HG02759 (cell line): ENCODE data around the gene POMT1.
"Not testable (repeated sequence)": the region's sequence is repeated elsewhere in the genome, so short reads cannot be mapped to it uniquely, and the experiment has no call there.

ENCODE experiments used
- ATAC-seq: cut with Tn5 transposase; IDR thresholded peaks from one replicate; pipeline ENCODE4 v1.9.1; 2021; ENCODE audit warnings: mild to moderate bottlenecking, moderate library complexity; ENCODE audit not compliant: unreplicated experiment

The POMT1 gene

DNA sequence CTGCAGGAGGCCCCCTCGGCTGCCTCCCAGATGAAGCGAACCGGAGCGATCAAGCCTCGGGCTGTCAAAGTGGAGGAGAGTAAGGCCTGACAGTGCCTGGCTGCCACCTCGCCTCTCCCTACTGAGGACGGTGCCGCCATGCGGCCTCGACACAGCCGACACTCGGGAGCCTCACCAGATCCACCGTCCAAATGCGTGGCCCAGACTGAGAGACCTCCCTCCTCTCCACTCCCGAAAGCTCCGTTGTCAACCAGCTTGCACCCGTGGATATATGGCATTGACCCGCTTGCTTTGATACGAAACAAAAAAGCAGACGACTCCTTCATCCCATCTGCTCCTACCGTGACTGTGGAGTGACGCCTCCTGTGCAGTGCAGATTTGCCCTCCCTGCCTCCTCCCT, 6.9 kb upstream of the POMT1 start:
- ATAC-seq: no peak

DNA sequence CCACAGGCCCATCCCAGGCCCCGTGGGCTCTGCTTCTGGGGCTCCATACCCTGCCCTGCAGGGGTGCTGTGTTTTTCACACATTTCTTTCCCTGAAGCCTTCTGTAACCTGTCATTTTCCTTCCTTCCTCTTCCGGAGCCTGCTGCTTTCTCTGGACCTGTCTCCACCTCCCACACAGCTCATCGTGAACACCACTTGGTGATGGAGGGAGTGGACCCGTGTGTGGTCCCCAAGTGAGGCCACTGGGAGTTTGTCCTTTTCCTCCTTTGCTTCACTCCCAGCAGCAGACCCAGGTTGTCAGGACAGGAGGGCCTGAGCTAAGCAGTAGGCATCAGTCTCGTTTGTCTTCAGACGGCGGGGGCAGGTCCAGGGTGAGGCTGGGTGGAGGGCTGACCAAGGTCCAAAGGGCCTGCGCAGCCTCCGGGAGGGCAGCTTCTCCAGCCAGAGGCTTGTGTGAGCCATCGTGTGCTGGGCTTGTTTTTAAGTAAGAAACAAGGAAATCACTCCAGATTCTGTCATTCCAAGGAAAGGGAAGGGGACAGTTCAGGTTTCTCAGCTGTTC, 5.8 kb upstream of the POMT1 start:
- no peak for ATAC-seq

DNA sequence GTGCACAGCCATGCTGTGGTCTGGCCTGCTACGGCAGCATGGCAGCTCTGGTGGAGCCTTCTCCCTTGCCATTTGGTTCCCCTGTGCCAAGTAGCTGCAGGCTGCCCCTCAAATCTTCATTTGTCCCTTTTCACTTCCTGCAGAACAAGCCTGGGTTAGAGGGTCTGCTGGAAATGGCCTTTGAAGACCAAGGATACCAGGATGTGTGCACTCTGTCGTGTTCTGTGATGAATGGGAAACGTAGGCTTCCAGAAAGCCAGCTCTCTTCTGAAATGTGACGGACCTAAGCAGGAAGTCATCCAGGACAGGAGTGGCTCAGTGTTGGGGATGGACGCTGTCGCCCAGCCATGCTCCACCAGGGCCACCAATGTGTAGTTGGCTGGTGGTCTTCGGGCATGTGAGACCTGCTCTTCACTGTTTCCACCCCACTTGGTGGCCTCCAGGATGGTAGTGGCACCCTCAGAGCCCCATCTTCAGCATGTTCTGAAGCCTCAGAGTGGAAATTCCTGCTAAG, 3.4 kb upstream of the POMT1 start:
- no peak for ATAC-seq

DNA sequence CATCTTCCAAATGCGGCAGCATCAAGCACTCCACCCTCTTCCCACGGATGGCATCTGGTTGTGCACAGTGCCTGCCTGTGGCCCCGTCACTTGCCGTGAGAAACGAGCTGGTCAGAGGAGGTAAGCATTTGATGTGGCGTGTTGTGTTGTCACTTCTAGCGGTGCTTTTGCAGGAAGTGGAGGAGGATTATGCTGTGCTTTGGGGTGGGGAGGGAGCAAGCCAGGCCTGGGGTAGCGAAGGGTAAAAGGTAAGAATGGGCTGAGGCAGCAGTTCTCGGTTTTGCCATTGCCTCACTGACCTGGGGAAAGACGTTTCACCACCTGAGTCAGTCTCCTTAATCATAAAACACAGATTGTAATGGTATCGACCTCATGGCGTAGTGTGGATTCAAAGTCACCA, 2.3 kb upstream of the POMT1 start:
- no peak for ATAC-seq

DNA sequence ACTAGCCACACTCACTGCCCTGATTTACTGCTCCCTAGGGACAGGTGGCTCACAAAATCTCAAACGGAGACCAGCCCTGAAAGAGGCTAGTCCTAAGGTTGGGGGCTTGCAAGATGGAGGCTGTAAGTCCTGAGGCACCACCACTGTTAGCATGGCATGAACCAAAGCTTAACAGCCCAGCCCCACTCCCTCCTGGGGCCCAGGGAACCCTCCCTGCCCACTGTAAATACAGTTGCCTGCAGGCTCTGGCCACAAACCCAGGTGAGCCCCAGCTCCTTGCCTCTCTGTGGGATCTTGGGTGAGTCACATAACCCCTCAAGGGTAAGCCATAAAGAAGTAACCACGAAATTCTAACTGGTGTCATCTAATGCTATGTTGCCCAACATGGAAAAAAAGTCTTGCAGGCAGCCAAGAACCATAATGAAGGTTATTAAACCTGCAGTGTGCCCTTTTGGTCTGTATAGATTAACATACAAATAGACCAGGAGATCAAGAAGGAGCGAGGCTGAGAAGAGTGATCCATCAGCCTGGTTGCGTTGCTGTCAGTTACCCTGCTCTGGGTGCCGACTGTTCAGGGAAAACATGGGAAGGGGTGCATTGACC, 1.7 kb upstream of the POMT1 start:
- no peak for ATAC-seq

DNA sequence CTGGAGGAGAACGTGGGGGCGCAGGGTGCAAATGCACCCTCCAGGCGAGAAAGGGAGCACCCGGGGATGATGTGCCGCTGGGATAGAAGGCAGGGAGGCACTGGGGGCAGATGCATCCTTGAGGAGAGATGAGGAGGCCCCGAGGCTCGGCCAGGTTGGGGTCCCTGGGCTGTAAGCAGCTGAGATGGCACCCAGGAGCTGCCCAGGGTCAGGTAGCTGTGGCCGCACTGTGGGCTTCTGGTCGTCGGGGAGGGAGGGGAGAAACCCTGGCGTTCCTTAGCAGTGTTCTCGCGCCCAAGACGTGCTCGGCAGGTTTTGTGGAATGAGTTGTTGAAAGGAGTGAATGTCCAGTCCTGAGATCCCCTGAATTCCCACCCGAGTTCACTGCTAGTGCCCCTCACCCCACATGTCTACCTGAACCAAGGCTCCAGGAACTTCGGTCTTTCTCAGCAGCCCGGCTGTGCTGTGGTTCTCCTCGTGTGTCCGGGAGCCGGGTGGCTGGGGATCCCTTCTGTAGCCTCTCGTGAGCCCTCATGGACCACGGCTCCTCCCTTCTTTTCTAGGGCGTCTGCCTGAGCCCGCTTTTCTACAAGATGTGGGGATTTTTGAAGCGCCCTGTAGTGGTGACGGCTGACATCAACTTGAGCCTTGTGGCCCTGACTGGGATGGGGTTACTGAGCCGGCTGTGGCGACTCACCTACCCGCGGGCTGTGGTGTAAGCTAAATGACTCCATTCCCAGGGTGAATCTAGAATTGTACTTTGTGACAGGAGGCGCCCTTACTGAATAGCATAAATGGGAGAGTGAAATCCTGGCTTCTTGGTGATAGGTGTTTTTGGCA, 1.1 kb downstream of the POMT1 start:
- ATAC-seq: no peak

DNA sequence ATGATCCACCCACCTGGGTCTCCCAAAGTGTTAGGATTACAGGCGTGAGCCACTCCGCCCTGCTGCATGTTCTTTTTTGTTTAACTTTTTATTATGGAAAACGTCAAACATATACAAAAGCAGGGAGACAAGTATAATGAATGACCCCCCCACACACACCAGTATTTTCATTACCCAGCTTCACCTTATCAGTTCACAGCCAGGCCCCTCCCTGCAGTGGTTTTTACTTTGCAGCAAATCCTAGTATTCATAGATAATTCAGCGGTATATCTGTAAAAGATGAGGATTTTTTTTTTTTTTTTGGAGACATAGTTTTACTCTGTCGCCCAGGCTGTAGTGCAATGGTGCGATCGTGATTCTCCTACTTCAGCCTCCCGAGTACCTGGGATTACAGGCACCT, 2.3 kb downstream of the POMT1 start:
- ATAC-seq: no peak

DNA sequence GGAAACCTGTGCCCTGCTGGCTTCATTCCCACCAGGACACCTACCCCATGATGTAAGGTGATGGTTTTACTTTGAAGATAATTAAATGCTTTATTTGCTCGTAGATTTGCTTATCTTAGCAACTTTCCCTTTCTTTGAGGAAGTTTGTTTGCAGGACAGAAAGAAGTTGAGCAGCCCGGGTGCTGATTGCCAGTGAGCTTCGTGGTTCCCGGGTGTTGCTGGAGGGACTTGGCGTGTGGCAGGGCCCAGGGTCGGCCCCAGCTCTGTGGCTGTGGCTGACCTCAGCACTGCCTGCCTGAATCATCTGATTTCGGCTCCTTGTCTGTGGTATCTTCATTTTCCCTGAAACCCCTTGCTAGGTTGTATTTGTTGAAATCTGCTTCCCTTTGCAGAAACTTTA, 8.7 kb downstream of the POMT1 start:
- no peak for ATAC-seq

DNA sequence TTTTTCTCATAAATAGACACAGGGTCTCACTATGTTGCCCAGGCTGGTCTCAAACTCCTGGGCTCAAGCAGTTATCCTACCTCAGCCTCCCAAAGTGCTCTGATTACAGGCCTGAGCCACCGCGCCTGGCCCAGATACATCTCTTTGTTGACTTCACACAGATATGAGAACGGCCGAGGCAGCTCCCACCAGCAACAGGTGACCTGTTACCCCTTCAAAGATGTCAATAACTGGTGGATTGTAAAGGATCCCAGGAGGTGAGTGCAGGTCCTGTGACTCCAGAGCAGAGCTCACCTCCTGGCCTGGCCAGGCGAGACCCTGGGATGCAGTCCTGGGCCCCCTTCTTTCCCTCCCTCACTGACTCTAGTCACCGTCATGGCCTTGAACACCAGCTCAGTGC, 9.2 kb downstream of the POMT1 start:
- ATAC-seq: no peak

DNA sequence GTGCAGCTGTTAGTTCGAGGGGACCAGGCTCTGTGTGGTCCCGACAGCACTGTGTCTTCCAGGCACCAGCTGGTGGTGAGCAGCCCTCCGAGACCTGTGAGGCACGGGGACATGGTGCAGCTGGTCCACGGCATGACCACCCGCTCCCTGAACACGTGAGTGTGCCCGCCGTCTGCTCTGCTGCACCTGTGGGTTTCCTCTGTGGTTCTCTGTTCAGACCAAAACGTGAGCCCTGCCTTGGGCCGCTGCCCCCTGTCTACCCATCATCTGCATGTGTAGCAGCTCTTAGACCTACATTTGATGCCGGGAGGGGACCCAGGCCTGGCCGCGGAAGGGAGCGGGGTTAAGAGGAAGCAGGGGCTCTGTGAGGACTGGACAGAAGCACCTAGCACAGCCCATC, 10.5 kb downstream of the POMT1 start:
- no peak for ATAC-seq

DNA sequence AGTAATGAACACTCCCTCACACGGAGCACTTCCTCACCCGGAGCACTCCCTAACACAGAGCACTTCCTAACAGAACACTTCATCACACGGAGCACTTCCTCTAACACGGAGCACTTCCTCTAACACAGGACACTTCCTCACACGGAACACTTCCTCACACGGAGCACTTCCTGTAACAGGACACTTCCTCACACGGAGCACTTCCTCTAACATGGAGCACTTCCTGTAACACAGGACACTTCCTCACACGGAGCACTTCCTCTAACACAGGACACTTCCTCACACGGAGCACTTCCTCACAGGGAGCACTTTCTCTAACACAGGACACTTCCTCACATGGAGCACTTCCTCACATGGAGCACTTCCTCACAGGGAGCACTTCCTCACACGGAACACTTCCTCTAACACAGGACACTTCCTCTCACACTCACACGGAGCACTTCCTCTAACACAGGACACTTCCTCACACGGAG, 12.9 kb downstream of the POMT1 start:
- not testable (repeated sequence) for ATAC-seq

DNA sequence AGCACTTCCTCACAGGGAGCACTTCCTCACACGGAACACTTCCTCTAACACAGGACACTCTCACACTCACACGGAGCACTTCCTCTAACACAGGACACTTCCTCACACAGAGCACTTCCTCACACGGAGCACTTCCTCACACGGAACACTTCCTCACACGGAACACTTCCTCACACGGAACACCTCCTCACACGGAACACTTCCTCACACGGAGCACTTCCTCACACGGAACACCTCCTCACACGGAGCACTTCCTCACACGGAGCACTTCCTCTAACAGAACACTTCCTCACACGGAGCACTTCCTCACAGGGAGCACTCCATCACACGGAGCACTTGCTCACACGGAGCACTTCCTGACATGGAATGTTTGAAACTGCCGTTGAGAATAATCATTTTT, 13.4 kb downstream of the POMT1 start:
- ATAC-seq: no peak

DNA sequence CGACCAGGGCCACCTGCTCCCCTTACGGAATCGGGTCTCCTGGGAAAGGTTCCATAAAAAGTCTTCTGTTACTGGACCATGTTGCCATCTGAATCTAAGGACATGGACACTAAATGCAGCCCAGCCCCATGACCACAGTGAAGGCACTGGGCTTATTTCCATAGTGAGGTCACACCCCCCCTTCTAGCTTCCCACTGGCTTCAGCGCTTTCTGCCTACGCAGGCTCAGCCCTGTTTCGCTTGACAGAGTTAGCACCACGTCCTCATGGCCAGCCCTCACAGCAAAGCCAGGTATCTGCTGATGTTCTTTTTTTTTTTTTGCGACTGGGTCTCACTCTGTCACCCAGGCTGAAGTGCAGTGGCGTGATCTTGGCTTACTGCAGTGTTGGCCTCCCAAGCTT, 14.2 kb downstream of the POMT1 start:
- no peak for ATAC-seq

DNA sequence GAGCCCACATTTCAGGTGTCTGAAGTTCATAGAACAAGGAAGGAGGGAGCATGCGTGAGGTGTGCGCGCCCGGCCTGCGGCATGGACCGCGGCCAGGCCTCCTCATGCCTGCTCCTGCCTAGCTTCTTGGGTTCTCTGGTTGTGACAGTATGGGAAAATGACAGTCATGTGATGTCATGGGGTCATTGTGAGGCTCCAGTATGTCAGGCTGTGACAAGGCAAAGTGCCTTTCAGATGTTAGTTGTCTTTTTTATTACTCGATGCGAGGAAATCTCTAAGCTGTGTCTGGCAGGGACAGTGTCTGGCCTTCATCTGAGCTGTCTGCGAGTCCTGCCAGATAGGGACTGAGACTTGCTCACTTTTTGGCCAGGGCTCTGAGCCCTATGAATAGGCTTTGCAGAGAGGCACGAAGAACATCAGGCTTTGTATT, 15.1 kb downstream of the POMT1 start:
- no peak for ATAC-seq

DNA sequence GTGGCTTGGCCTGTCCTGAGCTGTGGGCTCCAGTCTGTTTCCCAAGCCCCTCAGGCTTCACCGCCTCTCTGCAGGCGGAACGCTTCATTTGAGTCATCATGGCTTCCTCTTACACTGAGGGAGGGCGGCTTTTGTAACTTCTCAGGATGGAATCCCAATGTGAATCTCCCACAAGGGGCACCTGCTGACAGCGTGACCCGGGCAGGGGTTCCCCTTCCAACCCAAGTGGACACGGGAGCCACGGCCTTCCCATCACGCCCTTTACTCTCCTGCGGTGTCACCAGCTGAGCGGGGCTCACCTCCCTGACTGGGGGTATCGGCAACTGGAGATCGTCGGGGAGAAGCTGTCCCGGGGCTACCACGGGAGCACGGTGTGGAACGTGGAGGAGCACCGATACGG, 15.8 kb downstream of the POMT1 start:
- no peak for ATAC-seq

DNA sequence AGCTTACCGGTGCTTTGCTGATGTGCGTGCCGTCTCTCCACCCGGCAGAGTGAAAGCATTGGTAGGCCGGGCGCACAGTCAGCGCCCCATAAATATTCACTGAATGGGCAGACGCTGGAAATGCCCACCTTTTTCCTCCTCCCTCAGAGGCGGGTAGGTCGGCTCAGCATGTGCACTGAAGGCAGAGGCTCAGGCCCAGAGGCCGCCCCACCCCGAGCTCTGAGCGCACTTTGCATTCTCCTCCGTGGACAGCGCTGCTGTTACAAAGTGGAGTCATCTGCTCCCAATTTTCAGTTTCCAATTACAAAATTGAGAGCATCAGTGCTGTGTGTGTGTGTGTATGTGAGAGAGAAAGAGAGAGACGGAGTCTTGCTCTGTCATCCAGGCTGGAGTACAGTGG, 17.8 kb downstream of the POMT1 start:
- no peak for ATAC-seq

DNA sequence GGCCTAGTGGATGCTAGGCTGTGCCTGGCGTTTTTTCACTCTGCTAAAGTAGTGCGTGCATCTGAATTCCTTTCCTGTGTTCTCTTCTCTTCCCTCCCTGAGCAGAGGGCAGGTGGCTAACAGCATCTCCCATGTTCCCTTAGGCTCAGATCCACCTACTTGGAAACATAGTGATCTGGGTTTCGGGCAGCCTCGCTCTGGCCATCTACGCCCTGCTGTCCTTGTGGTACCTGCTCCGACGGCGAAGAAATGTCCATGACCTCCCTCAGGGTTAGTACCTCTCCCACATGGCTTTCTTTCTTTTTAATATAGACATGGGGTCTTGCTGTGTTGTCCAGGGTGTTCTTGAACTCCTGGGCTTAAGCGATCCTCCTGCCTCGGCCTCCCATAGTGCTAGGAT, 18.5 kb downstream of the POMT1 start:
- ATAC-seq: no peak

DNA sequence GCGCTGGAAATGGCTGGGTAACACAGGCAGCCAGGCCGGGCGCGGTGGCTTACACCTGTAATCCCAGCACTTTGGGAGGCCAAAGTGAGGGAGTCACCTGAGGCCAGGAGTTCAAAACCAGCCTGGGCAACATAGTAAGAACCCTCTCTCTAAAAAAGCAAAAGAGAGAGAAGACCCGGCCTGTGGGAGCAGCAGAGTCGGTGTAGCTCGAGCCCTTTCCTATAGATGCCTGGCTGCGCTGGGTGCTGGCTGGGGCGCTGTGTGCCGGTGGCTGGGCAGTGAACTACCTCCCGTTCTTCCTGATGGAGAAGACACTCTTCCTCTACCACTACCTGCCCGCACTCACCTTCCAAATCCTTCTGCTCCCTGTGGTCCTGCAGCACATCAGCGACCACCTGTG, 19.1 kb downstream of the POMT1 start:
- no peak for ATAC-seq

DNA sequence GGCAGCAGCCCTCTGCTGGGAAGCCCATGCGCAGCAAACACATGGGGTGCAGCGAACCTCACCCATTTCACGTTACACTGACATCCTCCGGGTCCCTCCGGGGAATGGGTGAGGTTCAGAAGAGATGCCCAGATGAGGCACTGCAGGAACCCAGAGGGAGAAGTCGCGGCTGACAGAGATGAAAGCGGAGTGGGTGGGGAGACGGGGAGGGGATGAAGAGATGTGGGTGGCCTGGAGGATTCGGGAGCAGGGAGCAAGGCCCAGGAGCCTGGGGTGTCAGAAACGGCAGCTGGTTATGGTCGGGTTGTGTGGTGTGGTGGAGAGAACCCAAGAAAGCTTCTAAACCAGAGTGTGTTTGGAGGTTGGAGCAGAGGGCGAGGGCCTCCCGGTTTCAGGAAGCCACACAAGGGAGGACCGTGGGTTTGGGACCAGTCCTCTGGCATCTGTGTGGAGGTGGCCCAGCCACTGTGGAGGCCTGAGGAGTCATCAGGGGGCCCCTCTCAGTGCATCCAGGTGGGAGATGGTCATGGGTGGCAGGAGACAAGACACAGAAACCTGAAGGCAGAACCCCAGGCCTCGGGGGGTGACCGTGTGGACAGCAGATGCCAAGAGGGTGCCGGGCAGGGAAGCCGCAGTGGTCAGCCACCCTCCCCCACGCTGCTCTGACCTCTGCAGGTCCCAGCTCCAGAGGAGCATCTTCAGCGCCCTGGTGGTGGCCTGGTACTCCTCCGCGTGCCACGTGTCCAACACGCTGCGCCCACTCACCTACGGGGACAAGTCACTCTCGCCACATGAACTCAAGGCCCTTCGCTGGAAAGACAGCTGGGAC, 19.8 kb downstream of the POMT1 start:
- no peak for ATAC-seq

DNA sequence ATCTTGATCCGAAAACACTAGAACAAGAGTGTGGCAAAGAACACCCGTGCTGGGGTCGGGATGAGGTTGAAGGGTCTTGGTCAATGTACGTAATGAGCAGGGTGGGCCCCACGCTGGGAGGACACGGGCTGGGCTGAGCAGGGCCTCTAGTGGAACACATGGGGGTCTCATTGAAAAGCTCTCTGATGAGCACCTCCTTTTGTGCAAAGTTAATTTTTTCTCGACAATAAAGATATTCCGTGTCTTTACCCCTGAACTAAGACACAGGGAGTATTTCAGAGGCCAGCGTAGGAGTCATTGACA, 20.3 kb downstream of the POMT1 start:
- no peak for ATAC-seq
